Activated CD8-positive, alpha-beta T cell treated with anti-CD3 and anti-CD28 coated beads, Interleukin-2, amount 10 ng/mL, durations not matched to agents 7 days and 5 days (primary cell): ENCODE measurements around the gene FAM90A1. TPM values are rescaled to one million over a fixed set of nuclear protein-coding genes. Genes with fewer than 3 reads are reported as not detected.
"Not testable (repeated sequence)": the region's sequence is repeated elsewhere in the genome, so short reads cannot be mapped to it uniquely, and the experiment has no call there.

Experiments
- ATAC-seq: fragments of 150-1000 bp; cut with Tn5 transposase; one replicate; pipeline ENCODE4 v1.10.0; 2021; ENCODE audit warnings: moderate library complexity
- CTCF ChIA-PET: fragments of 350-600 bp; sonication (Branson Sonifier 250); formaldehyde crosslinking; loops from one replicate; lab custom pipeline; 2021; ENCODE audit warnings: antibody characterized with exemption; lab: Charles Lee
- POLR2A ChIA-PET: fragments of 350-600 bp; sonication (Branson Sonifier 250); formaldehyde crosslinking; loops from one replicate; lab custom pipeline; 2021; ENCODE audit warnings: antibody characterized with exemption; lab: Charles Lee
- DNase-seq: peaks from one replicate; pipeline ENCODE4 v3.0.0-alpha.2; 2020
- H3K27ac Mint-ChIP-seq: one replicate; pipeline ENCODE4 v1.8.0; 2021; ENCODE audit warnings: mild to moderate bottlenecking, mixed read lengths
- H3K27me3 Mint-ChIP-seq: one replicate; pipeline ENCODE4 v1.8.0; 2021; ENCODE audit warnings: low read depth, mixed read lengths
- H3K36me3 Mint-ChIP-seq: one replicate; pipeline ENCODE4 v1.8.0; 2021; ENCODE audit warnings: low read depth, mixed read lengths
- H3K4me1 Mint-ChIP-seq: one replicate; pipeline ENCODE4 v1.8.0; 2021; ENCODE audit warnings: low read depth, mixed read lengths
- H3K4me3 Mint-ChIP-seq: one replicate; pipeline ENCODE4 v1.8.0; 2021; ENCODE audit warnings: mild to moderate bottlenecking, mixed read lengths
- H3K9me3 Mint-ChIP-seq: one replicate; pipeline ENCODE4 v1.8.0; 2022; ENCODE audit warnings: mixed read lengths; ENCODE audit not compliant: insufficient read depth
- total RNA-seq, 2 experiments: library from RNA; stranded (reverse); gene quantifications; one replicate each; pipeline ENCODE4 v1.2.3, GENCODE V29; 2021

FAM90A1 gene
- total RNA-seq, 2 experiments from 2014 or later, result 0.10 TPM; not detected in 1

GRCh38 chr12:8242880-8243681 is 15.7 kb upstream of the FAM90A1 start:
- DNase-seq, result peak; percentile 99
- peak overlapping the region; percentile 98 for H3K27ac Mint-ChIP-seq
- H3K4me3 Mint-ChIP-seq, result peak overlapping the region; percentile 89
- POLR2A ChIA-PET, H3K9me3 Mint-ChIP-seq, H3K27me3 Mint-ChIP-seq, H3K36me3 Mint-ChIP-seq: not testable (repeated sequence)
- peaks cover 17% of the 10 kb centered on the region for H3K4me1 Mint-ChIP-seq
- peak; percentile 100 for ATAC-seq
- CTCF ChIA-PET, result interaction anchor here (0.9 to 1.1 kb wide), 2 partner anchors 12 to 165 kb away, joined by 3 to 7 read pairs; no protein-coding TSS in a partner anchor

- Mint-ChIP-seq H3K4me3 (peak overlapping the region; percentile 75), H3K27ac (peak overlapping the region; percentile 64), H3K4me1 (peaks cover 17% of the 10 kb centered on the region)
- H3K36me3 Mint-ChIP-seq, CTCF ChIA-PET, H3K27me3 Mint-ChIP-seq, POLR2A ChIA-PET, H3K9me3 Mint-ChIP-seq, DNase-seq: not testable (repeated sequence)
- ATAC-seq, result peak; percentile 5
These were observed 15.1 kb upstream of the FAM90A1 start for GRCh38 chr12:8242622-8242879.

GRCh38 chr12:8241917-8242621 is 14.7 kb upstream of the FAM90A1 start:
- H3K36me3 Mint-ChIP-seq, H3K9me3 Mint-ChIP-seq, POLR2A ChIA-PET, CTCF ChIA-PET, ATAC-seq, H3K27me3 Mint-ChIP-seq: not testable (repeated sequence)
- H3K4me1 Mint-ChIP-seq, result peaks cover 17% of the 10 kb centered on the region
- DNase-seq, result peak; percentile 43
- H3K27ac Mint-ChIP-seq, result peak overlapping the region; percentile 64
- H3K4me3 Mint-ChIP-seq, result peak overlapping the region; percentile 75

- H3K36me3 Mint-ChIP-seq, H3K9me3 Mint-ChIP-seq, H3K27ac Mint-ChIP-seq, ATAC-seq, H3K27me3 Mint-ChIP-seq, POLR2A ChIA-PET, DNase-seq, H3K4me3 Mint-ChIP-seq: not testable (repeated sequence)
- H3K4me1 Mint-ChIP-seq, result peaks cover 17% of the 10 kb centered on the region
- CTCF ChIA-PET, result interaction anchor here (1.1 kb wide), 1 partner anchor 9 kb away, joined by 5 read pairs; no protein-coding TSS in a partner anchor
These were observed 13.1 kb upstream of the FAM90A1 start for GRCh38 chr12:8240340-8241114.

GRCh38 chr12:8237031-8237430 is 9.6 kb upstream of the FAM90A1 start:
- CTCF ChIA-PET, result interaction anchor here (0.7 to 2.6 kb wide), 9 partner anchors 10 to 199 kb away, joined by 4 to 12 read pairs (median 5); partner anchors contain the start of genes CLEC4A and FAM90A1
- H3K36me3 Mint-ChIP-seq, POLR2A ChIA-PET, H3K4me1 Mint-ChIP-seq, H3K27me3 Mint-ChIP-seq, ATAC-seq, H3K4me3 Mint-ChIP-seq, H3K9me3 Mint-ChIP-seq, H3K27ac Mint-ChIP-seq, DNase-seq: not testable (repeated sequence)

- ATAC-seq, POLR2A ChIA-PET, H3K9me3 Mint-ChIP-seq, DNase-seq, H3K4me3 Mint-ChIP-seq, H3K36me3 Mint-ChIP-seq, H3K27me3 Mint-ChIP-seq, H3K27ac Mint-ChIP-seq, H3K4me1 Mint-ChIP-seq: not testable (repeated sequence)
- CTCF ChIA-PET, result interaction anchor here (1.8 to 2.6 kb wide), 2 partner anchors 126 to 133 kb away, joined by 6 to 7 read pairs; no protein-coding TSS in a partner anchor
These were observed 8.1 kb upstream of the FAM90A1 start for GRCh38 chr12:8235316-8236157.

- POLR2A ChIA-PET, H3K4me3 Mint-ChIP-seq, H3K9me3 Mint-ChIP-seq, ATAC-seq, H3K36me3 Mint-ChIP-seq, CTCF ChIA-PET, H3K4me1 Mint-ChIP-seq, H3K27me3 Mint-ChIP-seq, H3K27ac Mint-ChIP-seq, DNase-seq: not testable (repeated sequence)
These were observed 7.3 kb upstream of the FAM90A1 start for GRCh38 chr12:8234746-8235145.

- H3K9me3 Mint-ChIP-seq, H3K4me3 Mint-ChIP-seq, ATAC-seq, H3K36me3 Mint-ChIP-seq, POLR2A ChIA-PET, H3K27me3 Mint-ChIP-seq, H3K4me1 Mint-ChIP-seq, DNase-seq, H3K27ac Mint-ChIP-seq: not testable (repeated sequence)
- CTCF ChIA-PET, result interaction anchor here (1.4 kb wide), 1 partner anchor 125 kb away, joined by 4 read pairs; no protein-coding TSS in a partner anchor
These were observed 6.6 kb upstream of the FAM90A1 start for GRCh38 chr12:8233935-8234495.

GRCh38 chr12:8233300-8233855 is 6.0 kb upstream of the FAM90A1 start:
- POLR2A ChIA-PET, H3K27me3 Mint-ChIP-seq: not testable (repeated sequence)
- CTCF ChIA-PET, result interaction anchor here (1.4 kb wide), 1 partner anchor 124 kb away, joined by 4 read pairs; no protein-coding TSS in a partner anchor

GRCh38 chr12:8231666-8232608 is 4.5 kb upstream of the FAM90A1 start:
- POLR2A ChIA-PET, H3K4me1 Mint-ChIP-seq, H3K27ac Mint-ChIP-seq, H3K4me3 Mint-ChIP-seq, H3K27me3 Mint-ChIP-seq, ATAC-seq, H3K9me3 Mint-ChIP-seq, H3K36me3 Mint-ChIP-seq: not testable (repeated sequence)
- CTCF ChIA-PET, result interaction anchor here (0.8 to 2.4 kb wide), 21 partner anchors 9 to 191 kb away, joined by 3 to 41 read pairs (median 4); no protein-coding TSS in a partner anchor
- DNase-seq, result peak; percentile 87

More at GRCh38 chr12:8233300-8233855, 6.0 kb upstream of the FAM90A1 start:
- not testable (repeated sequence) for H3K27ac Mint-ChIP-seq, DNase-seq, H3K36me3 Mint-ChIP-seq, H3K4me1 Mint-ChIP-seq, H3K4me3 Mint-ChIP-seq, ATAC-seq, H3K9me3 Mint-ChIP-seq
